GM21423 (cell line): Measurements from ENCODE around the gene SEBOX.

Experiments used
- ATAC-seq: cut with Tn5 transposase; IDR thresholded peaks from one replicate; pipeline ENCODE4 v1.9.1; 2021; ENCODE audit warnings: mild to moderate bottlenecking, moderate library complexity; ENCODE audit not compliant: unreplicated experiment

Gene SEBOX

DNA sequence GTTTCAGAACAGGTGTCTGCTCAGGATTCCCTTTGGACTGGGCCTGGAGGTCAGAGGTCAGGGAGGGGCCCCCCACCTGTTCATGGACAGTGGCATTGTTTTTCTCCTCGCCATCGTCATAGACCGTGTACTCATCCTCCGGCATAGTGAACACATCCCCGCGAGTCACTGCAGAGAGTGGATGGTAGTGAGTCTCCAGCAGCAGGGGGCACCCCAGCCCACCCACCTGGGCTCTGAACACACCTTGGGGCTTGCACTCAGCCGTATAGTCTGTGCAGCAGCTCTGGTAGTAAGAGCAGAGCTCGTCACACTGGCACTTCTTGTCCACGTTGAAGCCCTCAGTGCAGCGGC is 4.7 kb upstream of the SEBOX start:
- ATAC-seq, result no peak

DNA sequence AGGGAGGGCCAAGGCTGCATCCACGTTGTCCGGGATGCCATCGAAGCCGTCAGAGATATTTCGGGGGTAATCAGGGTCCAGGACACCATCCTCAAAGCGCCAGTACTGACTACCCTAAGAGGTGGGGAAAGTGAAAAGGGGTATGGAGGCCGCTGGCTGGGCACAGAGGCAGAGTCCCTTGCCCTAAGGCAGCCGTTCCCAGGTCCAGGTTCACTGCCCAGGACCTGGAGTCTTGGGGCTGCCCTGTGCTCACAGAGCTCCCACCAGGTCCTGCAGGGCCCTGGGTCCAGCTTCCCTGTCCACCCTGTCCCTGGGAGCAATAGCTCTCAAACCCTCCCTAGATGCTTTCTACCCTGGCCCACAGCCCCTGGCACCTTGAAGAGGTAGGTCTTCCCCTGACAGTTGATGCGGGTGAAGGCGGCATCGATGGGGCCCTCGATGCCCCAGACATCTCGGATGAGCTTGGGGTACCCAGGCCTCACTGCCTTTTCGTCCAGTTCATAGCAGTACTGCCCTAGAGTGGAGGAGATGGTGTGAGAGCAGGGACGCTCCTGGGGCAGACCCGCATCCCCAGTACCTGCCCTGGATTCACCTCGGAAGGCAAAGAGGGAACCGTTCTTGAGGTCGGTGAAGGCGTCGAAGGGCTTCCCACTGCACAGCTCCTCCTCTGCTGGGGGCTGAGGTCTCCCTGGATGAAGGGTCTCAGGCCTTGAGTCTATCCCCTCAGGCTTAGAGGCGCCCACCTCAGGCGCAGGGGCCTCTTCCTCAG is 4.1 kb upstream of the SEBOX start:
- no peak for ATAC-seq

DNA sequence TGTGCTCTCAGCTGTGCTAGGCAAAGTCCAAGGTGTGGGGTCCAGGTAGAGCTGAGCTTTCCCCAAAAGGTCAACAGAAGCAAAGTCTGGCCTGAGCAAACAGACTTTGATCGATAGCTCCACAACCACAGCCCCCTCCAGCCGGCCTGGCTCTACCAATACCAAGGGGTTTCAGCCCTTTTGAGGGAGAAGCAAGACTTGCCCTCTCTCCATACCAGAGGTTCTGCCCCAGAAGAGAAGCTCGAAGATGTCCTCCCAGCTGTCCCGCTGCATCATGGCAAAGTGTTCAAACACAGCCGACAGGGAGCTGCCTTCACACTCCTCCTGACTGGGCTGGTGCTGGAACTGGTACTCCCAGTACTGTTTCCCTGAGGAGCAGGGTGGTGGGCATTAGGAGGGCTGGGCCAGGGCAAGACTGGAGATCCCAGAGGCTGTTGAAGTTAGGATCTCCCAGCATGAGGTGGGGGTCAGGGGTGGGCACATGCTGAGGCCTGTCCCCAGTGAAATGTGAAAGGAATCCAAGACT is 3.4 kb upstream of the SEBOX start:
- ATAC-seq, result no peak

DNA sequence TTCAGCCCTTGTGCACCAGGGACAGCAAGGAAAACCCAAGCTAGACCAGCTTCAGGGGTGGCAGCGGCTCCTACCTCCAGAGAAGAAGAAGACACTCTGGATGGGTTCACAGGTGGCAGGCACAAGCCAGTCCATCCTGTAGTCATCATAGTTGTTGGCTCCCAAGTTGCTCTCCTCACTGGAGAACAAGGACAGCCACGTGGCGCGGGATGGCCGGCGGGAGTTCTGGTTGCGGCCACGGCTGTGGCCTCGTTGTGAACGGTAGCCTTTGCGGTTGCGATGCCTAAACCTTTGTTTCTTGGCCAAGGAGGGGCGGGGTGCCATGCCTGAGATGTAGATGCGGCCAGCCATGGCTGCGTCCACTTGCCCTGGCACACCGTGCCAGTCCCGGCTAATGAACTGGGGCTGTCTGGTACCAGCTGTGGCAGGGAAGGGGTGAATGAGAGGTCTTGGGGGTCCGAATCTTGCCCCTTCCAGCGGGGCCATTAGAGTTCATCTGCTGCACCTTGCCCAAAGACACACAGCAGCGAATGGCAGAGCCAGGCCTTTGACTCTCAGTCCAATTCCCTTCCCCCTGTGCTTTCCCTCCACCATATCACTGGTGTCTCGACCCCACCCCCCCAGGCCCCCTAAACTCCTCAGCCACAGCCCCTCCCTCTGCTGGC is 2.8 kb upstream of the SEBOX start:
- ATAC-seq, result no peak

DNA sequence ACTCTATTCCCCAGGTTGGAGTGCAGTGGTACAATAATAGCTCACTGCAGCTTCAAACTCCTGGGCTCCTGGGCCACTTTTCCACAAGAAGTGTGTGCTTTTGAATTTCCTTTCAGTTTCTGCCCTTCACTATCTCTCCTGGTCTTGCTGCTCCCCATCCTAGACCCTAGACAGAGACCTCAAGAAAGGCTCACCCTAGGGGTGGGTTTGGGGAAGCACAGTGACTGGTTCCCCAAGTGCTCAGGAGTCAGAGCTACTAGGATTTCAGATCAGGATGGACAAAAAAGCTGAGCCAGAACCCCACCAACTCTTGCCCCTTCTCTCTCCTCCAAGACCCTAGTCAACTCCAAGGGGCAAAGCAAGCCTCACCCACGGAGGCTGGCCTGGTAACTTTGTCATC is 1.6 kb upstream of the SEBOX start:
- ATAC-seq, result no peak

DNA sequence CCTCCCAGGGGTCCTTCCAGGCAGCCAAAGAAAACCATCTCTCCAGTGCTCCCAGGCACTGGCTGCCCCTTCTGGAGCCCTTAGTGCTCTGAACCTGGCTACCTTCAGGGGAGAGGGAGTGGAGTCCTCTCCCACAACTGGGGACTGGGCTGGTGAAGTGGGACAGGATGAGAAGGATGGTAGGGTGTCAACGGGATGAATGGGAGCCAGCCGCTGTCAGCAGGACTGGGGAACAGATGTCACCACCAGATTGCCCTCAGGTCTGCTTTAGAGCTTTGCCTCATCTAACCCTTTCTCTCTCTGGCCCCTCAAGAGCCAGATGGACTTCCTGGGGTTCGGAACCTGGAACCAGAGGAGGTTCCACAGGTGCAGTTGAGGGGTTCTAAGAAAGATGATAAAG is 488 bp upstream of the SEBOX start:
- ATAC-seq, result no peak

DNA sequence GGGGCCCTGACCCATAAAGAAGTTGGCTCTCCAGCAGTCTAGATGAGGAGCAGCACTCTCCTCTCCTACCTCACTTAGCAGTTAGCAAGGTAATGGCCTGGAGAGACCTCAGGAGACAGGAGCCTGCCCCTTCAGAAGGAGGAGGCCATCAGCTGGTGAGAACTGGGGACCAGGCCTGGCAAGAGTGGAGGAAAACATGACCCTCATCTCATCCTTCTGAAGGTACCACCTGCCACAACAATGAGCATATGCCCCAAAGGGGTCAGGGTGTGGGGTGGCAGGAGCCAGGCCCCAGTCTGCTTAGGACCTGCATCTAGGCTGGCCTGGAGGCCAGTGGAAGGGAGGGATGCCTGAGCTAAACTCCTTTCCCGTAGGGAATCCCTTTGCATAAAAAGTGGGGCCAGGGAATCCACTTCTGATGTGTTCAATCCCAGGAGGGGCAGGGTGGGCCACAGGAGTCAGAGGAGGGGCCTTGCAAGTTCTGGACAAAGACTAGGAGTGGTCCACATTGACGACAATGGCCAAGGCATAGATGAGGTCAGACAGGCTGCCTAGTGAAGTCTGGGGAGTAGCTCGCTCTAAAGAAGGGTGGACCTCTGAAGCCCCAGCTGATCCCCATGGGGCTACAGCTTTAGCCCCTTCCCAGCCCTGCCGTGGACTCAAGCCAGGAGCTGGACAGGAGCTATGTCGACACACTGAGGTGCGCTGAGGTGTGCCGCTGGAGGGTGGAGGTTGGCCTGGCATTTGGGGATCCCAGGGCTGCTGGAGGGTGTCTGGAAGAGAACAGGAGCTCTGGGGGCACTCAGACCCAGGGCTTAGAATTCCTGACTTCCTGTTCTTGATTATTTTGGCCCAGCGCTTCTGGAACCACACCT is 986 bp downstream of the SEBOX start:
- ATAC-seq, result no peak

DNA sequence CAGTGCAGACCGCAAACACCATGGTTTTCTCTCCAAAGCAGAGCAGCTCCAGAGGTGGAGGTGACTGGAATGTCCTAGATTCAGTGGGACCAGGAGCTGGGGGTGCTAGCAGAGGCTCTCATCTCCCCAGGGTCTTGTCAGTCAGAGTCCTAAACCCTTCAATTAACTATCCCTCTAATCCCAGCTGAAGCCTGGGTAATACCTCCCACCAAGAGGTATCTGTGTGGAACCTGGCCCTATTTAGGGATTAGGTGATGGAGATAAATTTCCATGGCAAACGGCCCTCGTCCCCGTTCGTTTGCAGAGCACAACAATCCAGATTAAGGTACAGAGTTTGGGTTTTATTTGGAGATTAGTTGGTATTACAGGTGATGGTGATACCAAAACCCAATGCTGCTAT is 1.8 kb downstream of the SEBOX start:
- no peak for ATAC-seq

DNA sequence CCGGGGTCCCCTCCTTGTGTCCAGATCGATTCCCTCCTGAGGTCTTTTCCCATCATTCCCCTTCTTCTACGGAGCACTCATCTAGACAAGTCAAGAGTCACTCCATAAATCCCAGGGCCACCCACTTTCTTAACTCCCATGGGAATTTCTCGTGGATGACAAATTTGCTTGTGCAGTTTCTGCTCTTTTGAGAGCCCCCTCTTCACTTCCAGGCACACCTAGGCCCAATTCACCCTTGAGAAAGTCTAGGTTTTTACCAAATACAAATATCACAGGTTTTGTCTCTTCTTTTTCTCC is 7.2 kb downstream of the SEBOX start:
- no peak for ATAC-seq

DNA sequence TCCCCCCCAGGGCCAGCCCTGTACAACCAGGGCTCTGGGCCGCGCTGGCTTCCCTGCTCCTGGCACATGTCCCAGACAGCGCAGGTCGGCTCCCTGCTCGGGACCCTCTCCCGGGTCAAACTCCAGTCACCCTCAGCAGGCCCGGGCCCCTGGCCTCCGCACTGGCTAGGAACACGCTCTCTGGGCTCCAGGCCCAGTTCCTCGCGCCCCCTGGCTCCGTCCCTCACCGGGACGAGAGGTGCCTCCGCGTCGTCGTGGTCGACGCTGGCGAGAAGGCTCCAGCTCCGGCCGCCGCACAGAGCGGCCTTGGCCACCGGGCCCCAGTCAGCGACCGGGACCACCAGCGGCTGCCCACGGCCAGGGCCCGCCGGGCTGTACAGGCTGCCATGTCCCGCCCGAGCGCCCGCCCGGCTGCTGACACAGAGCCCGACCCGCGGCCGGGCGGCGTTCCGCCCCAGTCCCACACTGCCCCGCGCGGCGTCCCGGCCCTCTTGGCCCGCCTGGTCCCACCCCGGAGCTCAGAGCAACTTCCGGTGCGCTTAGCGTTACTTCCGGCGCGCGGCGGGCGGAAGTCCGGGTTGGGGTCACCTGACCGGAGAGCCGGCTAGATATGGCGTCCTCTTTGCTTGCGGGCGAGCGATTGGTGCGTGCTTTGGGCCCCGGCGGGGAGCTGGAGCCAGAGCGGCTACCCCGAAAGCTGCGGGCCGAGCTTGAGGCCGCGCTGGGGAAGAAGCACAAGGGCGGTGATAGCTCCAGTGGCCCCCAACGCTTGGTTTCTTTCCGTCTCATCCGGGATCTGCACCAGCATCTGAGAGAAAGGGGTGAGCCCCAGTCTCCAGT is 7.7 kb downstream of the SEBOX start, which contains the start of gene POLDIP2:
Gene POLDIP2 (minus strand): TSS at position 467 of the 840 bp plus-strand sequence. CDS start 79 bp downstream, at position 388.
- peak; percentile 96 for ATAC-seq

DNA sequence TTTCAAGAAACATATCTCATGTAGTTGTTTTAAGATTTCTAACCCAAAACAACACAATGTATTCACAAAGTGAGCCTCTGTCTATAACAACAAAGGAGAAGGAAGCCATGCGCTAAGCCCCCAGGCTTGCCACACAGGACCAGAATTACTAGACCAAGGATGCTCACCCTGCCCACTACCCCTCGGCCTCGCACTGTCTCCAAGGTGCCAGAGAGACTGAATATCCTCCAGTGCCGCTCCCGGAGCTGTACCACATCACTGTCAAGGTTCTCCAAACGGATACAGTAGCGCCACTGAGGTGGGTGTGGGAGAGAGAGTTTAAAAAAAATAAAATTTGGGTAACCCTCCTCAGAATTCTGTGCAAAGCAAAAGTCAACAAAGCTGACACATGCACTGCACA is 14.7 kb downstream of the SEBOX start:
- no peak for ATAC-seq

DNA sequence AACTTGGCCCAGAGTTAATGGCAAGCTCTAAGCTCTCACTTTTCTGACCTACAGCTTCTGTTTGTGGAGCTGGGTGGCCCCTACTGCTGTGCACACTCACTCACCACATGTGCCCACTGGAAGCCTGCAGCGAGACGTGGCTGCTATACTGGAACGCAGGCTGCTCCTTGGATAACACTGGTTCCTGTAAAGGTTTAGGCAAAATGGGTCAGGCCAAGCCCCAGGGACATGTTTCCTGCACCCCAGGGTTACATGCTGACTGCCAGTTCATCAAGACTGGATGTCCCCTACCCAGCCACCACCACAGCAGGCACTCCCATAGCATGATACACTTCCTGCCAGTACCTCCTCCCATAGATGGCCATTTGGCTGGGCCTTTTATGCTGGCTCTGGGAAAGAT is 16.0 kb downstream of the SEBOX start:
- ATAC-seq, result no peak

DNA sequence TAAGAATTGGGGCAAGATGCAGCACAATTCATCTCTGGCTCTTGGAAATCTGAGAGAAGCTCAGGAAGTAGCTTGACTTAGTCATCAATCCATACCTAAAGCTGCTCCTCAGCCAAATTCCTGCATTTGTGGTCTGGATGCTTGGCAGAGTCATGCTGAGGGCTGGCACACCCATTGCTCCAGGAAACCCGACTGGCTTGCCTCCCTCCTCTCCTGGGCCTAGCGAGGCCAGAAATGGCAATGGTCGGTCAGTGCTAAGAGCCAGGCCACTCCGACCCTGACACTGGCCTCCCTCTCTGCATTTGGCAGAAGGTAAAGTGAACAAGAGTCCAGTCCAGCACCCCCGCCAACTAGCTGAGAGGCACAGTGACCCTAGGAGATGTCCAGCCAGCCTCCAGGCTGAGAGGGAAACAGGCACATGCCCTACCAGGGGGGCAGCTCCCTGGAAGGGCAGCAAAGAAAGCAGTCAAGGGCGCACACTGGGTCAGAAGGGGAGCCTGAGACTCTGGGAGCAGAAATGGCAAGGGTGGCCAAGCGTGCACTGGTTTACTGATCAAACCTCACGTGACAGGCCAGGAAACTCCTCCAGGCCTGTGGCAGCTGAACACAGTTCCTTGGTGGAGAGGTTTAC is 17.6 kb downstream of the SEBOX start:
- no peak for ATAC-seq

DNA sequence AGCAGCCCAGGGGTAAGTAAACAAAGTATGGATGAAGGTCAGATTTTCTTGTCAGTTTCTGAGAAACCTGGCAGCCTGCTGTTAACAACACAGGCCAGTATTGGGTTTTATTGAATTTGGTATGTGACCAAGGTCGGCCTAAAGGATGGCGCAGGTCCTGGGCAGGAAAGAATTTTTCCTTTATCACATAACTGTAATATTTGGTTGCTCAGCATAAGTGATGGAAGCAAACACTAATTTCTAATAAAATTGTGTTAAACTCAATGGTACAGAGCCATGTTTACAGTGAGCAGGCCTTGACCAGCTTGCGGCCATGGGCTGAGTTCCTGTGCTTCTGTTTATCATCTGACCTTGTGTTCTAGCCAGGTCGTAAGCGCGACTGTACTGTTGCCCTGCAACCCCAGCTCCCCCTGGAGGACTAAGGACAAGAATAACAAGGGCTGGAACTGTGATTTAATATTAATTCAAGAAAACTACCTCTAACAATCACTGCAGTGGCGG is 18.2 kb downstream of the SEBOX start:
- ATAC-seq, result no peak

DNA sequence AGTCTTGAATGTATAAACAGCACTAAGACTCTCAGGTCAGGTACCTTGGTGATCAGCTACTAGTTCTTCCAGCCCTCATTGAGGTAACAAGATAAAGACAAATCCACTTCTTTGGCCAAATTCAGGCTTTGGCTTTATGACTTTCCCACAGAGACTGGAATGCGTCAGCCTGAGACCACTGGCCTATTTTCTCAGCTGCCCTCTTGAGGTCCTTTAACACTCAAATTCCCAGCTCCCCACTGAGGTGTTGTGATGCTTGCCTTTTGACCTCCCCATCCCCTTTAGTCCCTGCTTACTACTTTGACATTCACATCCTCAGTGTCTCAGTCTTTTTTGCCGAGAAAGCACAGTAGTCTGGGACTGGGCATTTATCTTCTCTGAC is 18.8 kb downstream of the SEBOX start:
- ATAC-seq, result no peak

DNA sequence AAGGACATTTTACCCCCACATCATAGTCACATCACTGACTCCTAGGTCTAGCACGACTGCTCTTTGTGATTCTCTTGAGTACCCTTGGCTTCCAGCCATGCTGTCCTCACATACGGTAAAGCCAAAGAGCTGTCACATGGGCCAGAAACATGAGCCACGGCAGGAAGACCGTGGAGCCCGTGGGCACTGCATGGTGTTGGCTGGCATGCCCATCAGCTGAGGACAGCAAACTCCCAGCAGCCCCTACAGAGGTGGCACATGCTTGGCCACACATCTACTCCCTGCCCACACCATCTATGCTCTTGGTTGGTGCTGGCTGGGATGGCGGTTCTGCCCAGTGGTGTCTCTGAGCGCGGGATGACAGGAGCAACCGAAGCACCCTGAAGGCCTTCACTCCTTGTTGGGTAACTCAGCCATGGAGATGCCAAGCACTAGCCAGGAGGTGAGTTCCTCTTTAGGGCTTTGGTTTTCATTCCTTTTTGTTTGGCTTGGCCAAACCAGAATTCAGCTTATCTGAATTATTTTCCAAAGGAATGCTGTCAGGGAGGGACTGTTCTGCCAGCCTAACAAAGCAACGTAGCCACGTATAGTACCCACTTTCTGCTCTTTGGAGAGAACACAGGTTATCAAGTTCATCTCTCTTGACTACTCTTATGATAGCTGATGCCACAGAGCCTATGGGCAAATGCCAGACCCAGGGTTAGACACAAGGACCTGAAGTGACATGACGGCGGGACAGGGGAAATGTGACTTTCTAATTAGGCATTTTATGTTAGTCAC is 19.4 kb downstream of the SEBOX start:
- ATAC-seq, result no peak

DNA sequence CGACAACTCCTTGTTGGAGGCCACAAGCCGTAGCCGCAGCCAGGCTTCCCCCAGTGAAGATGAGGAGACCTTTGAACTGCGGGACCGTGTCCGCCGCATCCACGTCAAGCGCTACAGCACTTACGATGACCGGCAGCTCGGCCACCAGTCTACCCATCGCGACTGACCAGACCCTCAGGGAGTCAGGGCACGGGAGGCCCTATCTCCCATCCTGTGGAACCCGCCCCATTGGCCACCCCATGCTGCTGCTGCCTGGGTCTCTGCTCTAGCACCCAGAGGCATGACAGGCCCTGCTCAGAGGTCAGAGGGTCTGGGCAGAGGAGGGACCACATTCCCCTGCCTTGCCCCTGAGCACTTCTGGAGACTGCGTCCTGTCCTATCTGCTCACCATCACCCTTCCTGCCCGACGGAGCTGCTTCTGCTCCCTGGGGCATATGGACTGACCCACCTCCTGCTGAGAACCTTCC is 20.5 kb downstream of the SEBOX start:
- no peak for ATAC-seq

DNA sequence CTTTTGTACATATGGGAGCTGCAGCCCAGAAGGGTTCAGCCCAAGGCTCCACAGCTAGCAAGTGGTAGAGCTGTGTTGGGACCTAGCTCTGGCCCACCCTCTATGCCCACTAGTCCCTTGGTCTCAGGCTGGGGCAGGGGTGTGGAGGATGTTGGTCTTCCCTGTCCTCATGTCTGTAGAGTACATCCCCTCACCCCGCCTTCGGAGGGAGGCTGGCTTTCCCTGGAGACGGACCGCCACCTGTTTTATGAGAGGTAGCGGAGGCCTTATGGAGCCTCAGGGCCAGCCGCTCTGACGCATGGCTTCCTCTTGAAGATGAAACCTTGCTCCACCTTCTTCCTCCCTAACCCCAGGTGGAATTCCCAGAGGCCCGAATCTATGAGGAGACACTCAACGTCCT is 21.0 kb downstream of the SEBOX start:
- ATAC-seq, result no peak

DNA sequence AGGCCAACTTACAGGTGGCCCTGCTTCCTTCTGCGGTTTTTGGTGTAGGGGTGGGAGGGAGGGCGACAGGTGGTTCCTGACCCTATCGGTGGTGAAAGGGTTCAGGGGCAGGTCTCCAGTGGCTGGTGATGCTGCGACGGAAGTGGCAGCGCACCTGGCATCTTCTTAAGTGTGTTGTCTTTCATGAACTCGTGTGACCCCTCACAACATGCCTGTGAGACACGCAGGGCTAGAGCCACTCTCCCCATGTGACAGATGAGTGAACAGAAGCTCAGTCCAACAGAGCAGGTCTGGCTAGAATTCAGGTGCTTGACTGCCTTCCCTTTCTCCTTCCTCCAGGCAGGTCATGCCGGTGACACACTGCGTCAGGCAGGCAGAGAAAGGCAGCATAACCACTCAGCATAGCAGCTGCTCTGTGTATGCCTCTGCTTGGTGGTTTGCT is 21.5 kb downstream of the SEBOX start:
- ATAC-seq, result no peak
